Measurements from ENCODE around the gene MAML2.

The MAML2 gene

DNA sequence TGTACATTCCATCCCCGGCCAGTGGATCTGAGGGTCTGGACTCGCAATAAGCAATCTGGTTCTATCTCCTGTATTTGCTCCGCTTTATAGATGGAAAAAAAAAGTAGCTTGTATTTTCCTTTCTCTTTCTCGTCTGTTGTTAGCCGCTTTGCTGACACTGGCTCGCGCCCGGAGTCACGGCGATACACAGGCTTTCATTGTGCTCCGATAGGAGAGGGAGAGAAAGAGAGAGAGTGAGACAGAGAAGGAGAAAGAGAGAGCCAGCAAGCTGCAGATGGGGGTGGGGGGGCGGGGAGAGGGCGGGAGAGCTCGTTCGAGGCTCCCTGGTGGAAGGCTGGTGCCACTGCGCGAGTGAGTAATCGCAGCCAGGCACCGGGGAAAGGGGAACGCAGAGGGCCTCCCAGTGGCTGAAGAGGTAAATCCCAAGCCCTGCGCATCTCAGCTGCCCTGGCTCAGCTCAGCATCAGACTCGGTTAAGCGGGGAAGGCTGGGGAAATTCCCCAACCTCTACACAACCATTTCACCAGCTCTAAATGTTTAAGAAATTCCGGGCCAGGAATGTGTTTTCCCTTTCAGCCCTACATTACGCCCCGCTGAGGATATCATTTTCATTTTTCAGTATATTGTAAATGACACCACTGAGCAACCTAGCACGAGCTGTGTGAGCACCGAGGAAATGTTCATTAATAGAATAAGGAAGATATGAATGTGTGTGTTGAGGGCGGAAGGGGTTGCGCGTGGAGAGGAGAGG lies at the start of gene MAML2:
Gene MAML2 (minus strand): TSS at position 235 of the 751 bp plus-strand sequence. CDS start 1,300 bp downstream, outside the sequence.
- peak; percentile 91 for DNase-seq (ENCODE audit: low read depth)
- peak within 1 kb of the TSS; percentile 63 for H3K4me3 ChIP-seq (ENCODE audit: low read length)
- TF ChIP-seq, protein P1, sequence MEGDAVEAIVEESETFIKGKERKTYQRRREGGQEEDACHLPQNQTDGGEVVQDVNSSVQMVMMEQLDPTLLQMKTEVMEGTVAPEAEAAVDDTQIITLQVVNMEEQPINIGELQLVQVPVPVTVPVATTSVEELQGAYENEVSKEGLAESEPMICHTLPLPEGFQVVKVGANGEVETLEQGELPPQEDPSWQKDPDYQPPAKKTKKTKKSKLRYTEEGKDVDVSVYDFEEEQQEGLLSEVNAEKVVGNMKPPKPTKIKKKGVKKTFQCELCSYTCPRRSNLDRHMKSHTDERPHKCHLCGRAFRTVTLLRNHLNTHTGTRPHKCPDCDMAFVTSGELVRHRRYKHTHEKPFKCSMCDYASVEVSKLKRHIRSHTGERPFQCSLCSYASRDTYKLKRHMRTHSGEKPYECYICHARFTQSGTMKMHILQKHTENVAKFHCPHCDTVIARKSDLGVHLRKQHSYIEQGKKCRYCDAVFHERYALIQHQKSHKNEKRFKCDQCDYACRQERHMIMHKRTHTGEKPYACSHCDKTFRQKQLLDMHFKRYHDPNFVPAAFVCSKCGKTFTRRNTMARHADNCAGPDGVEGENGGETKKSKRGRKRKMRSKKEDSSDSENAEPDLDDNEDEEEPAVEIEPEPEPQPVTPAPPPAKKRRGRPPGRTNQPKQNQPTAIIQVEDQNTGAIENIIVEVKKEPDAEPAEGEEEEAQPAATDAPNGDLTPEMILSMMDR (conservative IDR thresholded peaks at IDR 0.05; ENCODE audit: low read length) = peak; percentile 88

DNA sequence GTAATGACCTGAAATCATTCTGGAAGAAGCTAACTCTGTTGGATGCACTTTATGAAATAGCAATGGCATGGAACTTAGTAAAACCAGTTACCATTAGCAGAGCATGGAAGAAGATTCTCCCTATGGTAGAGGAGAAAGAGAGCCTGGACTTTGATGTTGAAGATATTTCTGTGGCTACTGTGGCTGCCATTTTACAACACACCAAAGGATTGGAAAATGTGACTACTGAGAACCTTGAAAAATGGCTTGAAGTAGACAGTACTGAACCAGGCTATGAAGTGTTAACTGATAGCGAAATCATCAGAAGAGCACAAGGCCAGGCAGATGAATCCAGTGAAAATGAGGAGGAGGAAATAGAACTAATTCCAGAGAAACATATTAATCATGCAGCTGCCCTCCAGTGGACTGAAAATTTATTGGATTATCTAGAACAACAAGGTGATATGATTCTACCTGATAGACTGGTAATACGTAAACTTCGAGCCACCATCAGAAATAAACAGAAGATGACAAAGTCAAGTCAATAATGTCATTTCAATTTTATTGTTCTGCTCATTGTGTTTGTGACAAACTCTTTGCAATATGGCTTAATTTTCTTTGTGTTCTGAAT lies 48.8 kb upstream of the MAML2 start:
- TF ChIP-seq, protein P1 (conservative IDR thresholded peaks at IDR 0.05; ENCODE audit: low read length) = no peak
- no peak overlapping the region for H3K4me3 ChIP-seq (ENCODE audit: low read length)
- no peak for DNase-seq (ENCODE audit: low read depth)

GRCh38 chr11:96390488-96390792 lies 47.4 kb upstream of the MAML2 start:
- DNase-seq (ENCODE audit: low read depth) = peak; percentile 27
- peak overlapping the region; percentile 78 for H3K4me3 ChIP-seq (ENCODE audit: low read length)
- TF ChIP-seq, protein P1 (conservative IDR thresholded peaks at IDR 0.05; ENCODE audit: low read length) = no peak

- TF ChIP-seq, protein P1 (conservative IDR thresholded peaks at IDR 0.05; ENCODE audit: low read length) = no peak
- DNase-seq (ENCODE audit: low read depth) = peak; percentile 92
- peak within 1 kb of the TSS; percentile 78 for H3K4me3 ChIP-seq (ENCODE audit: low read length)
Measured at GRCh38 chr11:96389720-96390487, 46.9 kb upstream of the MAML2 start, which contains the start of the genes CCDC82 and JRKL. Gene CCDC82, minus strand, starts transcription at chr11:96389912. Its CDS starts 5,165 bp downstream, at chr11:96384747. Gene JRKL, plus strand, starts transcription at chr11:96390013. Its CDS starts 637 bp downstream, at chr11:96390650.

DNA sequence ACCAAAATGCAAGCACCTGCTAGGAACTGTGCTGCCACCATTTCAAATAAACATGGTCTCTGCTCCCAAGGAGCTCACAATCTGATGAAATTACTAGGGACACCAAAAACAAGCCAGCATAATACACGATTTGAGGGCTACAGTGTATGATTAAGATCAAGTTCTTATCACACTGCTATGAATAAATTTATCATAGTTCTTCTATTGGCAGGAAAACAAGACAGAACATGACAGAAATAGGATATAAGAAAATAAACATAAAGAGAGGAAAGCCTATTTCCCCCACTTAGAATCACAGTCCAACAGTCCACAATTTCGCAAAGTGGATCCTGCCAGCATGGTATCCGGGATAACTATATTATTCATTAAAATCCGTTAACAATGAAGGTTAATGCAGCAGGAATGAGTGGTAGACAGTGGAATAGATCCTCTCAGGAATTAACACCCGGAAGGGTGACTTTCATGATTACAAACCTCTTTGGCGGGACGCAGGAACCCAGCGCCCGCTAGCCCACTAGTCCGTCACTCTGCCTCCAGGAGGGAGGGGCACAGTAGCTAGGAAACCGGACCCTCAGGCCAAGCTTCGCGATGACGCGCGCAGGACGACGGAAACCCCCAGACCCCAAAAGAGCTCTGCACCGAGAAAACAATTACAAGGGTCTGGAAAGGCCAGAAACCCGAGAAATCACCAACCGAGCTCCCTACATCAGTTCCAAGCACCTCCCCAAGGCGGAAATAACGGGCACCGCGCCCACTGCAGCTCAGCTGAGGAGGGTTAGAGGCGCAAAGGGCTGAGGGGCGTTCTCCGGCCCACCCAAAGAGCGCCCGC lies 46.1 kb upstream of the MAML2 start:
- TF ChIP-seq, protein P1 (conservative IDR thresholded peaks at IDR 0.05; ENCODE audit: low read length) = no peak
- DNase-seq (ENCODE audit: low read depth) = peak; percentile 29
- H3K4me3 ChIP-seq (ENCODE audit: low read length) = peak overlapping the region; percentile 78

GRCh38 chr11:96385187-96385586 lies 42.2 kb upstream of the MAML2 start:
- TF ChIP-seq, protein P1 (conservative IDR thresholded peaks at IDR 0.05; ENCODE audit: low read length) = no peak
- H3K4me3 ChIP-seq (ENCODE audit: low read length) = no peak overlapping the region
- DNase-seq (ENCODE audit: low read depth) = no peak

Measured in AG10803 (cell line).